Activated CD4-positive, alpha-beta T cell treated with anti-CD3 and anti-CD28 coated beads, Interleukin-2, amount 50 U/mL, for 4 hours (primary cell): ENCODE results near the gene F13A1.

Experiments
- DNase-seq, 2 experiments: peaks; one replicate each; pipeline ENCODE4 v3.0.0-alpha.2; 2020

Gene F13A1

DNA sequence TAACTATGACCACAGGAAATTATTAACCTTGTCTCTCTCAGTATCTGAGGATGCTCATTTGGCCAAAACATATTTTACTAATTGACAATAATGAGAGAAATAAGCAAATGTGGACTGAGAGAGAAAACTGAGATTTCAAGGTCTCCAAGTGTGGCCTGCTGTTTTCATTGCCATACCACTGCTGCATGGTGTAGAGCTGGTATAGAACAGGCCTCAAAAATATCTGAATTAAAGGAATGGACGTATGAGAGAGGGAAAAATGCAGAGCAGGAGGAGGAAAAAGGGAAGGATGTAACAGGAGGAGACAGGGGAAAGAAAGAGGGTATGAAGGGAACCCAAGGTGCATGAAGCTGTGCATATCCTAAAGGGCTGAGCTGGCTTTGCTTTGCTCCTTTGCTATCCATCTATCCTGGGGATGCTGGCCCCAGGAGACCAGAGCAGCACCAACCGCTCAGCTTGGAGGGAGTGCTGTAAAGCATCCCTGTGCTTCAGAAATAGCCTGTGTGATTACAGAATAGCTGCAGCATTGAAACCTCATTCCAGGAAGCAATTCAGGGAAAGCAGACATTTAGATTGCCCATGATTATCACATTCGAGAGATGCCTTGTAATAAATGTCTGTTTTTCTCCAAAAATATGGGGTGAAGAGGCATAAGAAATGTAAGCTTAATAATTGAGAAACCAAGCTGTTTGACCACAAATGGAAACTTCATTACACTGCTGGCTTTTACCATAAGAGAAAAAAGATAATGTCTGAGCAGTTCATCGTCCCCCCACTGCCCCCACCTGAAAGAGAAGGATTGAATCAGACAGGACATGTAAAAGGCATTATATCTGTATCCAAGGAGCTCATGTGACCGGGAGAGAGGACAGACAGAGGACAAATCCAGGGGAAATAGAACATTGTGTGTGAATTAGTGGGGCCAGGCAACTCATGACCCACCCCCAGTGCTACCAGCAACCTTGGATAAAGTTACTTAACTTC lies 80.6 kb downstream of the F13A1 start:
- DNase-seq, result no peak

DNA sequence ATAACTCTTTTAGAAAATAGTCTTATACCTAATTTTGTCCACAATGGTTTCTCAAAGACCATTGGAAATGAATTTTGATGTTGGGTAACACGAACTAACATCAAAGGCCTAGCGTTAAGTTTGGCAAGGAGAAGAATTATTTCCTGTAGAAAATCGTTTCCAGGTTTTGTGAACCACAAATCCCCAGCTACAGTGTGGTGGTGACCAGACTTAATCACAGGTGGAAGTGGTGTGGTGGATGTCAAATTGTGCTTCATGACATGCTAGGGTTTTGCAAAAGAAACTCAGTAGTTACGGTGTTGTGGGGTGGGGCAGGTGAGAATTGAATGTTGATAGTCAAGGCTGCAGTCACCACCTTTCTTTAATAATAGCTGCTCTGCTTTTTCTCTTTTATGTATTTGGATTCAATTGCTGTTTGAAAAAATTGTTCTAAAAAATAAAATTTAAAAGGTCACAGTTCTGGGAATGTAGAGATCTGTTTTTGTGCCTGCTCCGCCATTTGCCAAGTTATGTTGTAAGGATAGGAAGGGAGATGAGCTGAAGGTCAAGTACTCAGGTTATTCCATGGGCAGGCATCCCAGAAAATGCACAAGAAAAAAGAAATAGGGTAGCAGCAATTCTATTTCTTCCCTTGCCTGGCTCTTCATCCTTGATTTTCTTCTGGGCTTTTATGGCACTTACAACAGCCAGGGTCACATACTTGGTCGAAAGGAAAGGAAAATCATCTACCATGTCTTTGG lies 83.6 kb downstream of the F13A1 start:
- no peak for DNase-seq

DNA sequence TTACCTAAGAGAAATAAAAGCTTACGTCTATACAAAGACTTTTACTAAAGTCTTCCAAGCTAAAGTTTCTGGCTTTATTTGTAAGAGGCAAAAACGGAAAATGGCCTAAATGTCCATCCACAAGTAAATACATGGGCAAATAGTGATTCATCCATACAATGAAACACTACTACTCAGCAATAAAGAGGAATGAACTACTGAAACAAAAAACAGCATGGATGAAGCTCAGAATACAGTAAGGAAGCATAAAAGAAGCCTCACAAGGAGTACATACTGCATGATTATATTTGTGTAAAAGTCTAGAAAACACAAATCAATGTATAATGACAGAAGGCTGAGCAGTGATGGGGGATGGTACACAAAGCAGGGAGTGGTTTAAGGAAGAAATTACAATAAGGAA lies 84.7 kb downstream of the F13A1 start:
- DNase-seq, result no peak

DNA sequence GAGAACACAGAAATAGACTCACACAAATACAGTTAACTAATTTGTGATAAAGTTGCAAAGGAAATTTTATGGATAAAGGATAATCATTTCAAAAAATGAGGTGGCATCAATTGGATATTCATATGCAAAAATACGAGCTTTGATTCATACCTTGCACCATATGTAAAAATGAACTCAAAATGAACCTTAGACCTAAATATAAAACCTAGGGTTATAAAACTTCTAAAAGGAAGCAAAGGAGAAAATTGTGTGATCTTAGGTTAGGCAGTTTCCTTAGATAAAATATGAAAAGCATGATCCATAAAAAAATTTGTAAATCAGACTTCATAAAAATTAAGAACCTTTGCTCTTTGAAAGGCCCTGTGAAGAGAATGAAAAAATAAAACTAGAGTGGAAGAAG lies 85.5 kb downstream of the F13A1 start:
- no peak for DNase-seq

DNA sequence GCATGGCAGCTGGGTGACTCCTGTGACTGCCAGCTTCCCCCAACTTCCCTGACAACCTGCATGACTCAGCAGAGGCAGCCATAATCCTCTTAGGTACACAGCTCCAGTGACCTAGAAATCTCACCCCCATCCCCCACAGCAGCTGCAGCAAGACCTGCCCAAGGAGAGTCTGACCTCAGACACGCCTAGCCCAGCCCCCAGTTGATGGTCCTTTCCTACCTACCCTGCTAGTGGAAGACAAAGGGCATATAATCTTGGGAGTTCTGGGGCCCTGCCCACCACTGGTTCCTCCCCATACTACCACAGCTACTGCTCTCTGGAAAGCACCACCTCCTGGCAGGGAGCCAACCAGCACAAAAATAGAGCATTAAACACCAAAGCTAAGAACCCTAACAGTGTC lies 90.2 kb downstream of the F13A1 start:
- DNase-seq, result no peak

DNA sequence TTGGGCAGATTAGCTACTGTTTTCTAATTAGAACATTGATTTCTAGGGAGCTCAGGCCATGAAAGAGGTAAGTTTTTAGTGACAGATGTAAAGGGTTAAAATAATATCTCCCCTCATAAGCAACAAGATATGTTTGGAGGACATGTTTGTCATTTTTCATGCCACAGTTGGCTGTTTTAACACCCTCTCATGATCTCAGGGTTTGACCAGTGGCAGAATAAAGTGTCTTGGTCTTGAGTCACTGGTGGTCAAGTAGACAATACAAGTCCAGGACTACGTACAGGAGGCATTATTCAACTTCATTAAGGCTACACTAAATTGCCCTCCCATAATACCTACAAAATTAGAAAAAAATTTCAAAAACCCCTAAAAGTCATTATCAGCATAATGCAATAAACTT lies 92.6 kb downstream of the F13A1 start:
- DNase-seq, result no peak

DNA sequence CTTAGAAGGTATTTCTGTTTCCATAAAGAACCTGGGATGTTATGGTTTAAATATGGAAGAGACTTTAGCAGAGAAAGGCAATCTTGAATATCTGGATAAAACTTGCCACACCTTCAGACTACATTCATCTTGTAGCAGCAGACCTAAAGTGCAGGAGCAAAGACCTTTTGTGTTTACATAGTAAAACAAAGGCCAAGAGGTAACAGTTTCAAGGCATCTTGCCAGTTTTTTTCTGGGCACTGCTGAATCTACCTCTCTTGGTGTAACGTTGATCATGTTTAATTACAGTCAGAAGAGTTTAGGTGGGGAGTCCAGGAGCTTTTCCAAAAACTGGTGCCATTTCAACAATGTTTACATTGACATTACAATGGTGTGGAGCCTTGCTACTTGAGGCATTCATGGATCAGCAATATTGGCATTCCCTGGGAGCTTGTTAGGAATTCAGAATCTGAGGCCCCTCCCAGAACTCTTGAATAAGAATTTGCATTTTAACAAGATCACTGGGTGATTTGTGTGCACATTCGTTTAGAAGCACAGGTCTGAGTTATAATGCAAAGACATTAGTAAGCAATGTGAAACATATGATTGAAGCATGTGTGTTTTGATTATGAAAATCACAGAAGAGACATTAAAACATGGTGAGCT lies 94.5 kb downstream of the F13A1 start:
- DNase-seq, result no peak

DNA sequence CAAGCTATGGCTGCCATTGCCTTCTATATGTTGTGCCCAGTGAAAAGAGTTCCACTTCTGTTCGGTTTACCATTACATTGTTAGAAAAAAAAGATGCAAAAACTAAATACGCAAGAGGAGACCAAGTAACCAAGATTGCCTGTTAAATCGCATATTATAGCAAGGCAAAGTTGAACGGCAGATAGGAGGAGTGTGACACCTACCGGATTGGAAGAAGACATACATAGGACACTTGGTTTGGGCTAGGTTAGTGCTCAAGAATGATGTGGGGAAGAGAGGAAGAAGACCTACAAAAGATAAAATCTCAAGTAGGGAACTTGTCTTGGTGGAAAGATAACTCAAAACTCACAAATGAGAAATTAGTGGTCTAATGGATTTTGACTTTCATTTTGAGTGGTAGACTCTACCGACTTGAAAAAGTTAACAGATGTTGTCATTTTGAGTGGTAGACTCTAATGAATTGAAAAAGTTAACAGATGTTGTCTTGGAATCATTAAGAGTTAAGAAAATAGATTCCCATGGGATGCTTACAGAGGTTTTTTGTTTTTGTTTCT lies 95.5 kb downstream of the F13A1 start:
- no peak for DNase-seq

DNA sequence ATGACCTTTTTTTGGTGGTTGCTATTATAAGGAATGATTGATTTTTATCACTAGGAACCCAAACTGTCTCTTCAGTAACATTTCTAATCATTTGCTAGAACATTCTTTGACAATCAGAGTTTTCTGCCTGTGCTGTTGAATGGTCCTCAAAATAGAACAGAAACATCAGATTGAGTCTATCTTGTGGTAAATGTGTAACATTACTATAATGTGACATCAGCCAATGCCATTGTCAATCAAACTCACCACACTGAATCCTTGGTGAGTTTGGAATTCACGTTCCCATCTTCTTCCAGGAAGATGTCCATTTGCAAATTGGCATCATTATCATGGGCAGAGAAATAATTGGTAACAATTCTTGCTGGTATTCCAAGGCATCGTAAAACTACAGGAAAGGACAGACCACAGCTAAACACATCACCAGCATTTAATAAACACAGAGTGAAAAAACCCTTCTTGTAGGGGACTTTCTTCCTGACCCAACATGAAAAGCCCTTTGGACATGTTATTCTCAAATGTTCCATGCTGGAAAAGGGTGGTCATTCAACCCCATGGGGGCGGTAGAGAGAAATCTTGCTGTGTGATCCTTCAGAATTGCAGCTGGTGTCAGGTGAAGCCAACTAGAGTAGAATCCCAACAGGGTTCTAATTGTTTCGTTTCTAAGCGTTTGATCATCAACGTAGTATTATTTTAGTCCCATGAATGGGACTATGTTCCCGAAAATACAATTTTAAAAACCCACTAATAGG lies 98.5 kb downstream of the F13A1 start:
- no peak for DNase-seq

DNA sequence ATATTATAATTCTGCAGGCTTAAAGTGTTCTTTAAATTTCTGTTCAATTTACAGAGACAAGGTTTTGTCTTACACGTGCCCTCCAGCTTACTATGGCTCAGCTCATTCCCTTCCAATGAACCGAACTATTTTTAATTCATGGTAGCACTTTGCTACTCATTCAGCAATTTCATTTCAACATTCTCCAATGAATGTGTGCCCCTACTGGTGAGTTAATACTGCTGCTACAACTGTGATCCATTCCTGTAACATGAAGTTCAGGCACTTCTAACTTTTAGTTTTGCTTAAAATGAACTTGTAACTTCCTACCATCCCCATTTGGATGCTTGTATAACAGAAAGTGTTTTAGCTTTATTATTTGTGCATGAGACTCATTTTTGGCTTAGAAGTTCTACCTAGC lies 99.7 kb downstream of the F13A1 start:
- DNase-seq, result no peak

DNA sequence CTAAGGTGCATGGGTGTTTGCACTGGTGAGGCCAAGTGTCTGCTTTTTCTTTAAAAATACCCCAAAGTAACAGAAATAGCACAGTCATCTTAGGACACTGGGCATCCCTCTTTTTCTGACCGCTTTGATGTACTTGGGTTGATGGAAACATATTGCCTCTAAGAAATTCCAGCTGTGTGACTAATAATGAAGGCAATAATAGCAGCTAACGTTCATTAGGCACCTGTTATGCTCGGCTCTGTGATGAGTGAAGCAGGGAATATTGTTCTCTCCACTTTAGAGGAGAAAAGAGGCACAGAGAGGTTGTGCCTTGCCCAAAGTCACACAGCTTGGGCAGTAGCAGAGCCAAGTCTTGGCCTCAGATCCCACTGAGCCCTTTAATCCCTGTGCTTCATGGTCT lies 100.7 kb downstream of the F13A1 start:
- no peak for DNase-seq

DNA sequence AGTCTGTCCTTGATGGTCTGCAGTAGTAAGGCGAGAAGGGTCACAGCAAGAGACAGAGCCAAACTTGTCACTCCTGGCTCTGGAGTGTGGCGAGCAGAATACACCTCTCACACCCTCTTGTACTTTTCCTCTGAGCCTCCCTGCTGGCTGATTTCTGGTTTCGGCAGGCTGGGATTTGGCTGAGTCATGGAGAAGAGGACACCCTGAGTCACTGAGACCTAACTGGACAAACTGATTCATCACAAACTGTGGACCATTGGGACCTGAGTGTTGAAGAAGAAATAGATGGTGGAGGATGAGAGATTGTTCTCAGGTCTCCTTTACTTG lies 101.7 kb downstream of the F13A1 start:
- DNase-seq, result no peak

DNA sequence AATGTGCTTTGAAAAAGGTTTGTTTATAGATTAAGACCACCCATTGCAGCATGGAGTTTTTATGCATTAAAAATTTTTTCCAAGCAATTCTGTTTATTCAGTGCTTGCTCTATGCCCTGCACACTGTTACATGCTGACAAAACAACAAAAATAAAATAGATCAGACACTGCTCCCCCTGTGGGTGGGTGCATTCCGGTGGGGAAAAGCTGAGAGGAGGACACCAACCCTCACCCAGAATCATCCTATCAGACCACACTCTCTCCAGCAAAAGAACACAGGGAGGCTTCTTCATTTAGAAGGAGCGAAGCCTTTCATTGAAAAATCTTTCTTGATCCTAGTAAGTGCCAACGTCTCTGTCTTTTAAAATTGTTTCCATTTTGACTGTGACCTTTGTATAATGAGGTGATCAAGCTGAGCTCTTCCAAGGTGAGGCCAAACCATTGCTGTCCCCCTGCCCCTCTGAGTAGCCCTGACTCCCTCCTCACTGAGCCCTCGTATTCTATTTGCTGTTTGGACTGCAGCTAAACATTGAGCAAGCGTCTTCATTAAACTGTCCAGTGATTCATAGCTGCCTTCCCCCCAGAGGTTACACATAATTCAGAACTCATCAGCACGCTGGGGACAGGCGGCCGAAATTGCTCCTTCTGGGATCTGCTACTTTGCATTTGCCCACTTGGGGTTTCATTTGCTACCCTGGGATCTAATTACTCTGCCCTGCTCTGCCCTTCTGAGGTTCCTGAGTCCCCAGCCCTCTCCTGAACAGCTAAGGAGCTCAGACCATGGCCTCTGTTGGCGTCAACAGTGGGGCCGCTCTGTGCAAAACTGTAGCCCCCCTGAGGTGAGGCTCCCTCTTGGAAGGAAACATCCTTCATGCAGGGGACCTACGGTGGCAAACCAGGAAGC lies 102.4 kb downstream of the F13A1 start:
- no peak for DNase-seq

DNA sequence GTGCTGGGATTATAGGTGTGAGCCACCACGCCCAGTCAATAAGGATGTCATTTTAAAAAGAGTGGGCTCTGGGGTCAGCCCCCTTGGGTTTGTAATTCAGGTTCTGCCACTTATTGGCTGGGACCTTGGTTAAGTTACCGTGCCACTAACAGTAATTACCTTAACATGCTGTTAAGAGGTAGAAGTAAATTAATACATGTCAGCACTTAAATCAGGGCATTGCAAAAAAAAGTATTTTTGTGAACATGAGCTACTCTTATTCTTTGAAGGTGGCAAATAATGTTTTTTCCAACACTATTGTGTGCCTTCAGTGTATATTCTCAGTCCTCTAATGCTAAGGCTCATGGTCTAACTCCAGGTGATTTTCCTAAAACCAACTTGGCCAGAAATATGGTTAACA lies 109.5 kb downstream of the F13A1 start:
- no peak for DNase-seq

DNA sequence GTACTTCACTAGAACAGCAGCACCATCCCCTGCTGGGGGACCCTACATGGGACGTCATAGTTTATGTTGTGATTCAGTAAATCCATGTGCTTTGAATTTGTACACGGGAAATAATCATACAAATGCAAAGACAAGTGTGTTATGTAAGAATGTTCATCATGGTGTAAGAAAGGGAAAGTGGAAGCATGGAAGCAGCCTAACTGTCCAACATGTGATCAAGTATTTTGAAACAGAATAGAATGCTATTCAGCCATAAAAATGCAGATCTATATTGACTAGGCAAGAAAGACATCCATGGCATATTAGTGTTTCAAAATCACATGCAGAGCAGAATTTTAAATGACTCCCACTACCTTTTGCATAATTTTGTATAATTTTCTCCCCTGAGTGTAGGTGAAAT lies 117.6 kb downstream of the F13A1 start:
- no peak for DNase-seq

DNA sequence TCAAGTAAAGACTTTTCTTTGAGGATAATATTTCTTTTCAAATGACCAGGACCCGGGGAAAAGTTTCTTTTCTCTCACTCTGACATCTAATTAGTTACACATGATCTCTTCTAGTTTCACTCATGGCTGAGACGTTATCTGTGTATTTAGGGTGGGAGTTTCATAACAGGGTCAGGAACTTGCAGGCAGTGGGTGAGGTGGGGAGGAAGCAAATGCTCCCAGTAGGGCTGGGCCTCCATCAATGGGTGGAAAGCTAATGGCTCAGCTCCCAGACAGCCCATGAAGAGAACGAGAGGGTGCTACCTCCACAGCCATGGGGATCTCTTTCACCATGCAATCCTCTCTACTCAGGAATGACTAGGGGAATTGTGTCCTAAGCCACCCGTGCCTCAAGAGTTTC lies 119.3 kb downstream of the F13A1 start:
- no peak for DNase-seq

DNA sequence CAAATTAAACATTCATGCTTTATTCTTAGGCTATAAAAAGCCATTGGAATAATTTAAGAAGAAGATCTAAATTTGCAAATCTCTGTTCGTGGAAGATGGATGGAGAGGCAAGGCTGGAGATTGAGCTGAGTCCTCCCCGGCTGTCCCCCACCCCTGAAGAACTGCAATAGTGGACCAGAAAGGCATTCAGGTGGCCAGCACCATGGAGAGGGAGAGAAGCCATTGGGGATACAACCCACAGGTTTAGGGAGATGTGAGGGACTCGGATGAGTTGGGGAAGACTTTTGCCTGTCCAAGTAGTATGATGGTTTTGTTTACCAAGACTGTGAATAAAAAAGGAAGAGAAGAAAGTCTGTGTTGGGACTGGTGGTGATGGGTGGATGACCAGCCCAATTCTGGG lies 120.8 kb downstream of the F13A1 start:
- no peak for DNase-seq

DNA sequence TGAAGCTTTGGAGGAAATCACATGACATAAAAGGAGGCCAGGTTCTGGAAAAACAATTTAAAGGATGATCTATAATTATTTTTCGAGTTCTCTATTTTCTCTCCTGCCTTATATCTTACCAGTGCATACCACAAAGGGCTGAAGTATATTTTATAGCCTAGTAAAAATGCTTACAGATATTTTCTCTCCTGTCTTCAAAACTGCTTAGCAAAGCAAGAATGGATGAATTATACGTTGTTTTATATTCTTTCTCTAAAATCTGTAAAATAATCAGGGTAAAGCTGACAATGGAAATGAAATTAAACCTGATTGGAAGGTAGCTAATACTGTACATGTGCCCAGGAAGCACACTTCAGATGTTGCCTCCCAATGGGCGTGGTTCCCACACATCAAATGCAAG lies 123.7 kb downstream of the F13A1 start:
- DNase-seq, result no peak

DNA sequence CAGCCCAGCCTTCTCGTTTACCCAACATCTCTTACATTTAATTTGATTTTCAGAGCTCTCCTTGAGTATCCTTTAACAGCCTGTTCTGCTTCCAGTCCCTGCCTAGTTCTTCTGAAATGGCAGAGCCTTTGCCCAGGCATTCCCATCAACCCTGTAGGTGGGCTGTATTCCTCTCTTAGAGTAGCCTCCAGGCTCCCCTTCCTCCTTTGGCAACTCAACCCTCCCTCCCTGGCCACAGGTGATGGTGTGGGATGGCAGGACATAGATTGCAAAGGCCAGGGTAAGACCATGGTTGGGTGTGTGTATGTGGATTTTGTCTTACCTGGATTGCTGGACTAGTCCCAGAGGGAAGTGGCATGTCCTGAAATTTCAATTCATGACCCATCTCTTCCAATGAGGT lies 125.4 kb downstream of the F13A1 start:
- no peak for DNase-seq

DNA sequence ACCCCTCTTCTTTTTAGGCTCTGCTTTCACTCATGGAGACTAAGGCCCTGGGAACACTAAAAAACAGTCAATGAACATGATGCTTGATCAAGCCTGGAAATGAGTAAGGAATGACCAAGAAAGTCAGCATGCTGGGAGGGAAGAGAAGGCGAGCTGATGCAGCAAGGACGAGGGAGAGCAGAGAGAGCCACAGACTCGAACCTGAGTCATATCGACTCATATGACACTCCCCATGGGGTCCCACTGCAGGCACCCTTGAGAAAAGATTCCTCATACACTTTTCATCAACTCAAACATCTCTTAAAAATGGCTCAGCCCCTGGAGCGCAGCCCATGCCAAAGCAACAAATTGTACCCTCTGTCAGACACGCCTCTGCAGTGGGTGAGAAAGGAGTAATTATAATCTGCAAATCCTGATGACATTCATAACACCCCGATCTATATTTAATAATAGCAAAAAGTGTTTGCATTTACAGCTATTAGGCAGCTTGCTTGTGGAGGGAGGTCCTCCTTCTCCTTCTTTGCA lies 127.2 kb downstream of the F13A1 start:
- DNase-seq, result no peak

DNA sequence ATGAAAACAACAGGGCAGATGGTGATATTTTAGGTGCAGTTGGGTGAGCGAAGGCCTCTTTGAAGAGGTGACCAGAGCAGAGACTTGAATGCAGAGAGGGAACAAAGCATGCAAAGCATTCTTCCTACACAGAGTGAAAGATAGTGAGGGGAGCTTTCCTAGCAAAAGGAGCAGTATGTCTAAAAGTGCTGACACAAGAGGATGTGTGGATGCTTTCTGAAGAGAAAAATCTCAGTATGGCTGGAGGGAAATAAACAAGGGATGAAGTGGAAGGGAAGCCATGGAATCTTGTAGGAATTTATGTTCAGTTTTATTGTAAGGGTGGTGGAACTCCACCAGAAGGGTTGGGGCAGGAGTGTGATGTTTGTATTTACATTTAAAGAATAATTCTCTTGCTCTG lies 128.6 kb downstream of the F13A1 start:
- no peak for DNase-seq

DNA sequence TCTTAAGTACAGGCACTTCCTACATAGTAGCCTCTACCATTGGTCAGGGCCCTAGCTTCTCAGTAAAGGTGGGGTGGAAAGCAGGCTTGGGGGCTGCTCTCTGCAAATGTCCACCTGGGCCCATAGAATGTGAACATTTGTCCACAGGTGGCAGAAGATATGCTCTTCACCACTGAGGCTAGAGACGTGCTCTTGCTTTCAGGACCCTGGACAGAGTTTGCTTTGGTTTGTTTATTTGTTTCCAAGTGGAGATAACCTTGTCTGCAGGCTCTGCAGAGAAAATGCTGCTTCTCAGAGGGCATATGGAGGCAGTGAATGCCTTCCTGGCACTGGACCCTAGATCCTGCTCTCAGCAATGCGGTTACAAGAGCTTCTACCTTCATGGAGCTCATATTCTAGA lies 129.0 kb downstream of the F13A1 start:
- DNase-seq, result no peak
